MM.1S (cell line): ENCODE results near the gene DOC2A.

Experiments
- DNase-seq: peaks from one replicate; pipeline ENCODE4 v3.0.0-alpha.2; 2015
- H2AFZ ChIP-seq: fragments of 300-600 bp; sonication (generic); 2 replicates; pipeline ENCODE4 v1.6.0; 2016; ENCODE audit warnings: antibody characterized with exemption, low read length
- H3F3A ChIP-seq: fragments of 300-600 bp; sonication (generic); 2 replicates; pipeline ENCODE4 v1.6.1; 2016; ENCODE audit warnings: mild to moderate bottlenecking, antibody characterized with exemption, low read length, moderate library complexity, mixed read lengths; ENCODE audit not compliant: insufficient read depth
- H3K27ac ChIP-seq: fragments of 300-600 bp; sonication (generic); 2 replicates; pipeline ENCODE4 v1.5.1; 2016; ENCODE audit warnings: mild to moderate bottlenecking, low read length
- H3K27me3 ChIP-seq: fragments of 300-600 bp; sonication (generic); replicated peaks from 2 replicates; pipeline ENCODE4 v1.6.0; 2016; ENCODE audit warnings: low read length; ENCODE audit not compliant: insufficient read depth
- H3K36me3 ChIP-seq: fragments of 300-600 bp; sonication (generic); replicated peaks from 2 replicates; pipeline ENCODE4 v1.6.1; 2016; ENCODE audit warnings: mild to moderate bottlenecking, low read length, mixed read lengths; ENCODE audit not compliant: insufficient read depth
- H3K4me1 ChIP-seq: fragments of 300-600 bp; sonication (generic); 2 replicates; pipeline ENCODE4 v1.6.1; 2016; ENCODE audit warnings: low read length, mixed read lengths
- H3K4me2 ChIP-seq: fragments of 300-600 bp; sonication (generic); 2 replicates; pipeline ENCODE4 v1.6.0; 2016; ENCODE audit warnings: low read depth, low read length
- H3K4me3 ChIP-seq: fragments of 300-600 bp; sonication (generic); 2 replicates; pipeline ENCODE4 v1.5.1; 2016; ENCODE audit warnings: low read length, mixed read lengths
- H3K79me2 ChIP-seq: fragments of 300-600 bp; sonication (generic); 2 replicates; pipeline ENCODE4 v1.6.1; 2016; ENCODE audit warnings: mixed run types, low read length, mixed read lengths
- H3K9ac ChIP-seq: fragments of 300-600 bp; sonication (generic); 2 replicates; pipeline ENCODE4 v1.6.1; 2016; ENCODE audit warnings: low read length, mixed read lengths
- H3K9me2 ChIP-seq: fragments of 300-600 bp; sonication (generic); replicated peaks from 2 replicates; pipeline ENCODE4 v1.6.1; 2016; ENCODE audit warnings: mild to moderate bottlenecking, low read length, mixed read lengths; ENCODE audit not compliant: insufficient read depth
- H3K9me3 ChIP-seq: fragments of 300-600 bp; sonication (generic); replicated peaks from 2 replicates; pipeline ENCODE4 v1.6.1; 2016; ENCODE audit warnings: mild to moderate bottlenecking, low read length, mixed read lengths; ENCODE audit not compliant: insufficient read depth
- H4K20me1 ChIP-seq: fragments of 300-600 bp; sonication (generic); 2 replicates; pipeline ENCODE4 v1.6.1; 2016; ENCODE audit warnings: mild to moderate bottlenecking, low read length, moderate library complexity, mixed read lengths; ENCODE audit not compliant: insufficient read depth
- EZH2 ChIP-seq: fragments of 300-600 bp; sonication (generic); optimal IDR thresholded peaks from 2 replicates; pipeline ENCODE3; 2017; ENCODE audit warnings: low read depth, mild to moderate bottlenecking, antibody characterized with exemption, low read length, mixed read lengths
- EZH2phosphoT487 ChIP-seq: fragments of 300-600 bp; sonication (generic); IDR thresholded peaks from 2 replicates; pipeline ENCODE4 v1.6.1; 2018; ENCODE audit warnings: antibody characterized with exemption, low read length
- TF ChIP-seq, protein P1 (sequence below): fragments of 300-600 bp; sonication (generic); IDR thresholded peaks from 2 replicates; pipeline ENCODE4 v1.5.1; 2016; ENCODE audit warnings: antibody characterized with exemption, low read length, mixed read lengths

DOC2A gene

GRCh38 chr16:30030011-30030685 lies 19.3 kb upstream of the DOC2A start:
- Histone ChIP-seq H3K36me3 (no peaks in the 10 kb centered on the region), H3K79me2 (no peaks in the 10 kb centered on the region), H3K9me3 (no peaks in the 10 kb centered on the region), H4K20me1 (no peaks in the 10 kb centered on the region), H2AFZ (no peak overlapping the region), H3F3A (no peaks in the 10 kb centered on the region), H3K9me2 (no peaks in the 10 kb centered on the region), H3K9ac (no peak overlapping the region), H3K4me2 (no peak overlapping the region), H3K4me1 (no peaks in the 10 kb centered on the region), H3K27me3 (peaks cover 75% of the 10 kb centered on the region), H3K4me3 (no peak overlapping the region), H3K27ac (no peak overlapping the region)
- no peak for TF ChIP-seq EZH2phosphoT487
- peak; percentile 35 for TF ChIP-seq EZH2
- no peak for DNase-seq

DNA sequence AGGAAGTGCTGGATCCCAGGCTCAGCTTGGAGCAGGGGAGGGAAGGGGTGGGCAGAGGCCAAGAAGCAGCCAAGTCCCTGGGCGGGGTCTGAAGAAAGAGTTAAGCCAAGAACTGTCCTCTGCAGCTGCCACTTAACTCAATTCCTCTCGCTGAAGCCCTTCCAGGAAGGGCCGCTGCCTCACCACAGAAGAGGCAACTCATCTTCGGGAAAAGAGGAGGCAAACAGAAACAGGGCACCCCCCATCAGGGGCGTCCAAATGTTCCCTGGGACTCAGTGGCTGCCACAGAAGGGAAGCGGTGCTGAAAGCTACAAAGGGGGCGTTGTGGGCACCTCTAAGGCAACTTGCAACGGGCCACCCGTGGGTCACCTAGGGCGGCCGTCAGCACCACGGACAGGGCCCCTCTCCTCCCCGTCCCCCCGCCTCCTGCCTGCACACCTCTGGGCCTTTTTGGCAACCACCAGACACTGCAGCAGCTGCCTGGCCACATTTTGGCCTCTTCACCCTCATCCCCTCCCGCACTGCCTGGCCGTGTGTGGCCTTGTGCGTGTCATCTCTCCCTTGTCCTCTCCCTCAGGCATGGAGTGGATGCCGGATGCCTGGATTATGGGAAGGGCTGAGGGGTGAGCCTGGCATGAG lies 17.7 kb upstream of the DOC2A start:
- Histone ChIP-seq H3K79me2 (no peaks in the 10 kb centered on the region), H3K4me3 (no peak overlapping the region), H3K4me2 (no peak overlapping the region), H2AFZ (no peak overlapping the region), H3K9ac (no peak overlapping the region), H4K20me1 (no peaks in the 10 kb centered on the region), H3K36me3 (no peaks in the 10 kb centered on the region), H3K27me3 (peaks cover 91% of the 10 kb centered on the region), H3K9me3 (no peaks in the 10 kb centered on the region), H3K4me1 (no peaks in the 10 kb centered on the region), H3K9me2 (no peaks in the 10 kb centered on the region), H3K27ac (no peak overlapping the region), H3F3A (no peaks in the 10 kb centered on the region)
- no peak for TF ChIP-seq EZH2
- TF ChIP-seq EZH2phosphoT487, result no peak
- TF ChIP-seq, protein P1, sequence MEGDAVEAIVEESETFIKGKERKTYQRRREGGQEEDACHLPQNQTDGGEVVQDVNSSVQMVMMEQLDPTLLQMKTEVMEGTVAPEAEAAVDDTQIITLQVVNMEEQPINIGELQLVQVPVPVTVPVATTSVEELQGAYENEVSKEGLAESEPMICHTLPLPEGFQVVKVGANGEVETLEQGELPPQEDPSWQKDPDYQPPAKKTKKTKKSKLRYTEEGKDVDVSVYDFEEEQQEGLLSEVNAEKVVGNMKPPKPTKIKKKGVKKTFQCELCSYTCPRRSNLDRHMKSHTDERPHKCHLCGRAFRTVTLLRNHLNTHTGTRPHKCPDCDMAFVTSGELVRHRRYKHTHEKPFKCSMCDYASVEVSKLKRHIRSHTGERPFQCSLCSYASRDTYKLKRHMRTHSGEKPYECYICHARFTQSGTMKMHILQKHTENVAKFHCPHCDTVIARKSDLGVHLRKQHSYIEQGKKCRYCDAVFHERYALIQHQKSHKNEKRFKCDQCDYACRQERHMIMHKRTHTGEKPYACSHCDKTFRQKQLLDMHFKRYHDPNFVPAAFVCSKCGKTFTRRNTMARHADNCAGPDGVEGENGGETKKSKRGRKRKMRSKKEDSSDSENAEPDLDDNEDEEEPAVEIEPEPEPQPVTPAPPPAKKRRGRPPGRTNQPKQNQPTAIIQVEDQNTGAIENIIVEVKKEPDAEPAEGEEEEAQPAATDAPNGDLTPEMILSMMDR, result no peak
- DNase-seq, result peak; percentile 30

DNA sequence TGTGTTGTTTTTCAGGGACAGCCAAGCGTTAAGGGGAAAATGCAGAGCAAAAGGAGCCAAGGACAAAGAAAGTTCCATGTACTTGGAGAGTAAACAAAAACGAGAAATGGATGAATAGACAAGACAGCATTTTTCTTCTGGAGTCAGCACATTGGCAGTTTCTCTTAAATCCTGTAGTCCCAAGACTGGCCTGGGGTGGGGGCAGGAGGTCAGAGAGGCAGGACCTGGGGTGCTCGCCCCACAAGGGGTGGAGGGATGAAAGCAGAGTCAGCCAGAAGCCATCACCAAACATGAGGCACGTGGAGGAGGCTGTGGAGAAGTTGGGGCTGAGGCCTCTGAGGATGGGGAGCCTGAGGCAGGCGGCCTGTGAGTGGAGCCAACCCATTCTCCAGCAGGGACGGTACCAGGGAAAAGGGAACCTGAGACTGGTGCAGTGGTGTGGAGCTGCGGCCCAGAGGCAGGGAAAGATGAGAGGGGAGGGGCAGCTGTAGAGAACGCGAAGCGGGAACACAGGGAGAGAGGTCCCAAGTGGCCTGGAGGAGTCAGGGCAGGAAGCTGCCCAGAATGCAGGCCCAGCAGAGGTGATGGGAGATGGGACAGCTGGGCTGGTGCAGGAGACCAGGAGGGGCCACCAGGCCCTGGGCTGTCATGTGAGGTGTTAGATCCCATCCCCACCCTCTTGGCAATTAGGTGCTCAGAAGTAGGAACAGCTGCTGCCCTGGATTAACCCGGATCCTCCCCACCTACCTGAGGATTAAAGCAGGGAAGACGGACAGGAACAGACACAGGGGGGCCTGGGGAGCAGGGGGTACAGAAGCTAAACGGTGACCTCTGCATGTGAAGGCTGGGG lies 17.0 kb upstream of the DOC2A start:
- no peak for DNase-seq
- Histone ChIP-seq H3K4me2 (no peak overlapping the region), H3K9me3 (no peaks in the 10 kb centered on the region), H3K27me3 (peaks cover 95% of the 10 kb centered on the region), H3K27ac (no peak overlapping the region), H3K4me1 (no peaks in the 10 kb centered on the region), H3K9ac (no peak overlapping the region), H3K79me2 (no peaks in the 10 kb centered on the region), H3F3A (no peaks in the 10 kb centered on the region), H3K36me3 (no peaks in the 10 kb centered on the region), H4K20me1 (no peaks in the 10 kb centered on the region), H3K9me2 (no peaks in the 10 kb centered on the region), H2AFZ (no peak overlapping the region), H3K4me3 (no peak overlapping the region)
- TF ChIP-seq, protein P1, result no peak
- TF ChIP-seq EZH2, result no peak
- TF ChIP-seq EZH2phosphoT487, result no peak
